HepG2 (cell line): ENCODE measurements around the gene NLRP2B.

ENCODE experiments used
- POLR2AphosphoS5 ChIP-seq: IDR thresholded peaks from 2 replicates; pipeline ENCODE4 v1.6.1; 2012; ENCODE audit warnings: low read depth, low read length
- SAFB2 ChIP-seq: sonication (generic); formaldehyde crosslinking; IDR thresholded peaks from 2 replicates; pipeline ENCODE4 v1.5.1; 2020; ENCODE audit warnings: missing genetic modification reagents, low read depth, mild to moderate bottlenecking, borderline replicate concordance
- SIX4 ChIP-seq: sonication (generic); formaldehyde crosslinking; IDR thresholded peaks from 2 replicates; pipeline ENCODE4 v1.4.0; 2020; ENCODE audit warnings: missing genetic modification reagents
- SMAD3 ChIP-seq: sonication (generic); formaldehyde crosslinking; IDR thresholded peaks from 2 replicates; pipeline ENCODE4 v1.4.0; 2020; ENCODE audit warnings: missing genetic modification reagents
- SRY ChIP-seq: sonication (generic); formaldehyde crosslinking; IDR thresholded peaks from 2 replicates; pipeline ENCODE4 v1.8.0; 2022; ENCODE audit warnings: mild to moderate bottlenecking, missing genetic modification reagents
- TAF15 ChIP-seq: fragments of 200-400 bp; formaldehyde crosslinking; IDR thresholded peaks from one replicate; pipeline ENCODE4 v1.6.1; 2018; ENCODE audit warnings: mild to moderate bottlenecking, low read depth, low read length; ENCODE audit not compliant: poor library complexity, severe bottlenecking
- ZBTB1 ChIP-seq: sonication (generic); formaldehyde crosslinking; IDR thresholded peaks from 2 replicates; pipeline ENCODE4 v1.4.0; 2020; ENCODE audit warnings: missing genetic modification reagents, borderline replicate concordance
- ZBTB8A ChIP-seq: sonication (generic); formaldehyde crosslinking; IDR thresholded peaks from 2 replicates; pipeline ENCODE4 v1.4.0; 2020; ENCODE audit warnings: mild to moderate bottlenecking, low read depth, missing genetic modification reagents, borderline replicate concordance
- ZNF30 ChIP-seq: sonication (generic); formaldehyde crosslinking; IDR thresholded peaks from 2 replicates; pipeline ENCODE4 v1.5.0; 2020; ENCODE audit warnings: mild to moderate bottlenecking, missing genetic modification reagents
- ZNF552 ChIP-seq: sonication (generic); formaldehyde crosslinking; IDR thresholded peaks from 2 replicates; pipeline ENCODE4 v1.9.0; 2022; ENCODE audit warnings: missing genetic modification reagents, mild to moderate bottlenecking, borderline replicate concordance
- ZNF670 ChIP-seq: sonication (generic); formaldehyde crosslinking; IDR thresholded peaks from 2 replicates; pipeline ENCODE4 v1.8.0; 2022; ENCODE audit warnings: mild to moderate bottlenecking, missing genetic modification reagents, borderline replicate concordance
- TF ChIP-seq, protein P1 (sequence below): sonication (generic); formaldehyde crosslinking; IDR thresholded peaks from 2 replicates; pipeline ENCODE4 v1.8.0; 2022; ENCODE audit warnings: mild to moderate bottlenecking, missing genetic modification reagents, moderate library complexity
- TF ChIP-seq, protein P2 (sequence below): sonication (generic); formaldehyde crosslinking; IDR thresholded peaks from 2 replicates; pipeline ENCODE4 v1.4.0; 2020; ENCODE audit warnings: missing genetic modification reagents, mild to moderate bottlenecking, borderline replicate concordance

DNA sequence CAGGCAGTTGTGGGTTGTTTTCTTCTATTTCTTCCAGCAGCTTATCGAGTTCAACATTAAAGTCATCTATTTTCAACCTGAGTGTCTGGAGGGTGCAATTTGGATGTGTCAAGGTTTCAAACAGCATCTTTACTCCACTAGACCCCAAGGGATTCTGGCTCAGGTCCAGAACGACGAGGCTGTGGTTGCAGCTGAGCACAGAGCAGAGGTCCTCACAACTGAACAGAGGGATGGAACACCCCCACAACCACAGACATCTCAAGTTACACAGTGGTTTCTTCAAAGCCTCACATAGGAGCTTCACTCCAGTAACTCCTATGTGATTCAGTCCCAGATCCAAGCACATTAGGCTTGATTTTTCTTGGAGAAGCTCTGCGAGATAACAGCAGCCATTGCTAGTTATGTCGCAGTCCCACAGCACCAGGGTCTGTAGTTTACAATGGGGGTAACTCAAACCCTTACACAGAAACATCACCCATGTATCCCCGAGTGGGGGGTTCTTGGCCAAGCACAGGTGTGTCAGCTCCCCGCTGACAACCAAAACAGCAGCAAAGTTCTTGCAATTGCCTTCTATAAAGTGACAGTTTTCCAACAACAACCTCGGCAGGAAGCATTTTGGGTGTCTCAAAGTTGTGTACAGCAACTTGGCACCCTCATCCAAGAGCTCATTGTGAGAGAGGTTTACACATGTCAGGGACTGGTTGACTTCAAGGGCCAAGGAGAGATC, 2.8 kb downstream of the NLRP2B start:
- TF ChIP-seq ZNF30 (CRISPR knock-in tag): no peak
- TF ChIP-seq, protein P1, sequence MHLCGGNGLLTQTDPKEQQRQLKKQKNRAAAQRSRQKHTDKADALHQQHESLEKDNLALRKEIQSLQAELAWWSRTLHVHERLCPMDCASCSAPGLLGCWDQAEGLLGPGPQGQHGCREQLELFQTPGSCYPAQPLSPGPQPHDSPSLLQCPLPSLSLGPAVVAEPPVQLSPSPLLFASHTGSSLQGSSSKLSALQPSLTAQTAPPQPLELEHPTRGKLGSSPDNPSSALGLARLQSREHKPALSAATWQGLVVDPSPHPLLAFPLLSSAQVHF (CRISPR knock-in tag): no peak
- no peak for TF ChIP-seq POLR2AphosphoS5
- TF ChIP-seq, protein P2, sequence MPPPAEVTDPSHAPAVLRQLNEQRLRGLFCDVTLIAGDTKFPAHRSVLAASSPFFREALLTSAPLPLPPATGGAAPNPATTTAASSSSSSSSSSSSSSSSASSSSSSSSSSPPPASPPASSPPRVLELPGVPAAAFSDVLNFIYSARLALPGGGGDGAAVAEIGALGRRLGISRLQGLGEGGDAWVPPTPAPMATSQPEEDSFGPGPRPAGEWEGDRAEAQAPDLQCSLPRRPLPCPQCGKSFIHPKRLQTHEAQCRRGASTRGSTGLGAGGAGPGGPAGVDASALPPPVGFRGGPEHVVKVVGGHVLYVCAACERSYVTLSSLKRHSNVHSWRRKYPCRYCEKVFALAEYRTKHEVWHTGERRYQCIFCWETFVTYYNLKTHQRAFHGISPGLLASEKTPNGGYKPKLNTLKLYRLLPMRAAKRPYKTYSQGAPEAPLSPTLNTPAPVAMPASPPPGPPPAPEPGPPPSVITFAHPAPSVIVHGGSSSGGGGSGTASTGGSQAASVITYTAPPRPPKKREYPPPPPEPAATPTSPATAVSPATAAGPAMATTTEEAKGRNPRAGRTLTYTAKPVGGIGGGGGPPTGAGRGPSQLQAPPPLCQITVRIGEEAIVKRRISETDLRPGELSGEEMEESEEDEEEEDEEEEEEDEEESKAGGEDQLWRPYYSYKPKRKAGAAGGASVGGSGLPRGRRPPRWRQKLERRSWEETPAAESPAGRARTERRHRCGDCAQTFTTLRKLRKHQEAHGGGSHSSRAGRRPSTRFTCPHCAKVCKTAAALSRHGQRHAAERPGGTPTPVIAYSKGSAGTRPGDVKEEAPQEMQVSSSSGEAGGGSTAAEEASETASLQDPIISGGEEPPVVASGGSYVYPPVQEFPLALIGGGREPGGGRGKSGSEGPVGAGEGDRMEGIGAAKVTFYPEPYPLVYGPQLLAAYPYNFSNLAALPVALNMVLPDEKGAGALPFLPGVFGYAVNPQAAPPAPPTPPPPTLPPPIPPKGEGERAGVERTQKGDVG: no peak
- no peak for TF ChIP-seq ZNF552
- TF ChIP-seq ZNF670 (CRISPR knock-in tag): no peak
- TF ChIP-seq SRY (CRISPR knock-in tag): no peak
- TF ChIP-seq SAFB2: no peak
- no peak for TF ChIP-seq SIX4 (CRISPR knock-in tag)
- no peak for TF ChIP-seq ZBTB8A (CRISPR knock-in tag)
- no peak for TF ChIP-seq ZBTB1 (CRISPR knock-in tag)
- TF ChIP-seq SMAD3 (CRISPR knock-in tag): no peak
- no peak for TF ChIP-seq TAF15
